HG03521 (cell line): ENCODE results near the gene CSRP1.
"Not testable (repeated sequence)": the region's sequence is repeated elsewhere in the genome, so short reads cannot be mapped to it uniquely, and the experiment has no call there.

Source experiments
- ATAC-seq: cut with Tn5 transposase; IDR thresholded peaks from one replicate; pipeline ENCODE4 v1.9.1; 2021; ENCODE audit warnings: mild to moderate bottlenecking, moderate library complexity; ENCODE audit not compliant: unreplicated experiment

The CSRP1 gene

DNA sequence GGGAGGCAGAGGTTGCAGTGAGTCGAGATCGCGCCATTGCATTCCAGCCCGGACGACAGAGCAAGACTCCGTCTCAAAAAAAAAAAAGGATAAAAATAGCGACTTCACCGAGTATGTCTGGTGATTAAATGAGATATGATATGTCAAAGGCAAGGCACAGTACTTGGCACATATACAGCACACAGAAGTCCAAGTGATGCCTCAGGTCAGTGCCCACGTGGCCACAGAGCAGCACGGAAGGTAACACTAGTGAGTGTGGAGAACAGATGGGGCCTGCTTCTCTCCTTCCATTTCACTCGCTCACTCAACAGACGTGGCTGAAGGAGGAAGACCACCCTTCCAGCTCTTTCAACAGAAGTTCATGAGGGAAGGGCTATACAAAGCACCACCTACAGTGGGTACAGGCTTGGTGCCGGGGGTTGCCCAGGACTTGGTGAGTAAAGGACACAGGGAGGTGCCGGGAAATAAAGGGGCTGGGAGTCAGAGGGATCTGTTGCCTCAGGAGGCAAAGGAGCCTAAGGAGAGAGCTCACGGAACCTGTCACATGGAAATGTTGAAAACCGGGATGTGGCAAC is 8.9 kb downstream of the CSRP1 start:
- no peak for ATAC-seq

- no peak for ATAC-seq
Observed at GRCh38 chr1:201496296-201496690, 10.6 kb downstream of the CSRP1 start.

DNA sequence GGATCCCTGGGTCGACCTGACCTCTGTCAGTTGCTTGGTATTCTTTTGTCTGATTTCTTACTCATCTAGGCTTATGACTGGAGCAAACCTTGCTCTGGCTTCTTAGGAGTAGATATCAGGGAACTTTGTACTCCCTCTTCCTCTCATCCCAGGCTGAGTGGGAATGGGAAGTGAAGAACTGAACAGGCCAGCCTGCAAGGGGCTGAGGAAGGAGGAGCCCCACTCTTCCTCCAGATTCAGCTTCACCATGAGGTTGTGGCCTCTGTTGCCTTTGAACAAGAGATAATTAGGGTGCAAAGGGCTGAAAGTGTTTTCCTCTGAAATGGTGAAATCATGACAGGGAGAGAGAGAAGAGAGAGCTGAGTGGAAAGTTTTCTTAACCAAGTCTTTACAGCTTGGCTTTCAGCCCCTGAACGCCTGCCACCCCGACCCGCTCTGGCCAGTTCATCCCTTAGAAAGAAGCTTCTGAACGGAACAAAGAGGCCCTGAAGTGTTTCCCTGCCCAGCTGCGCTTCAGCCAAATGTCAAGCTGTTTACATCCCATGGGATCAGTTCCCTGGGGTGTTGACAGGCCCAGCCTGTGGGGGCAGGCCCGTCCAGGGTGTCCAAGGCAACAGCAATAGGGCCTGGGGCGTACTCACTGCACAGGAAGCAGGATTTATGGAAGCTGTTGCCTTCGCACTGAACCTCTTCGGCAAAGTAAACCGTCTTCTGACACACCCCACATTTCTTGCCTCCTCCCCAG is 11.2 kb downstream of the CSRP1 start:
- no peak for ATAC-seq

DNA sequence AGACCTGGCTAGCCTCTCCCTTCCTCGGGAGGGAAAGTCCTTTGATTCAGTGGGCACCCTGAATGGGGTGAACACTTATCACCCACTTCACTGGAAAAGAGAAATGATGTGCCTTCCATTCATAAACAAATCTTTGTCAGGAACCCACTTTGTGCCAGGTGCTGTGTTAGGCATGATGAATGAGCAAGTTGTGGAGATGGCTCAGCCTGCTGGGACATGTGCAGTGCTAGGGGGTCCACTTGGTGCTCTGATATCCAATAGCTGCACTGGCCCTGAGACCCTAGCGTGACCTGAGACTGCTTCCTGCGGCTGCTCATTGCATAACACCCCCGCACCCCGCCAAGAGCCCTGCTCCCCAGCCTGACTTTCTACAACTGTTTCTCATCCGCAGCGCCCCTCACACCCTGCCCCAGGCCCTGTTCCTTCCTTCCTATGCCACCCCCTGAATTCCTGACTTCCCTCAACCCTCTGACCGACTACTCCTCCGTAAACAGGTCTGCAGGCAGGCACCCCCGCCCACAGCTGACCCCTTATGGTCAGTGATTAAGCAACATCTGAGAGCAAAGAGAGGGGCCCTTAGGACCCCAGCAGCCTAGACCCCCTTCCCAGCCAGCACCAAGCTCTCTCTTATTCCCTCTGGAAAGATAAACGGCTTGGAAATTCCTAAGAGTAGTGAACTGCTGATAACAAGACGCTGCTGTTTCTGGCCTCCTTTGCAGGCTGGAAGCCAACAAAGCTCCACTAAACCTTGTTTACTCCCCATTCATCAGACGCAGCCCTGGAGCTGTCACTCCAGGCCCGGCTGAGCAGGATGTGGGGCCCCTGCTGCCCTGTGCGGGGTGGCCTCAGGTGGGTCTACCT is 12.9 kb downstream of the CSRP1 start:
- ATAC-seq: no peak

GRCh38 chr1:201493026-201493656 is 13.8 kb downstream of the CSRP1 start:
- not testable (repeated sequence) for ATAC-seq

- ATAC-seq: no peak
Observed at GRCh38 chr1:201491896-201492511, 14.9 kb downstream of the CSRP1 start.

GRCh38 chr1:201490708-201491131 is 16.2 kb downstream of the CSRP1 start:
- no peak for ATAC-seq

GRCh38 chr1:201489643-201490261 is 17.2 kb downstream of the CSRP1 start:
- no peak for ATAC-seq

DNA sequence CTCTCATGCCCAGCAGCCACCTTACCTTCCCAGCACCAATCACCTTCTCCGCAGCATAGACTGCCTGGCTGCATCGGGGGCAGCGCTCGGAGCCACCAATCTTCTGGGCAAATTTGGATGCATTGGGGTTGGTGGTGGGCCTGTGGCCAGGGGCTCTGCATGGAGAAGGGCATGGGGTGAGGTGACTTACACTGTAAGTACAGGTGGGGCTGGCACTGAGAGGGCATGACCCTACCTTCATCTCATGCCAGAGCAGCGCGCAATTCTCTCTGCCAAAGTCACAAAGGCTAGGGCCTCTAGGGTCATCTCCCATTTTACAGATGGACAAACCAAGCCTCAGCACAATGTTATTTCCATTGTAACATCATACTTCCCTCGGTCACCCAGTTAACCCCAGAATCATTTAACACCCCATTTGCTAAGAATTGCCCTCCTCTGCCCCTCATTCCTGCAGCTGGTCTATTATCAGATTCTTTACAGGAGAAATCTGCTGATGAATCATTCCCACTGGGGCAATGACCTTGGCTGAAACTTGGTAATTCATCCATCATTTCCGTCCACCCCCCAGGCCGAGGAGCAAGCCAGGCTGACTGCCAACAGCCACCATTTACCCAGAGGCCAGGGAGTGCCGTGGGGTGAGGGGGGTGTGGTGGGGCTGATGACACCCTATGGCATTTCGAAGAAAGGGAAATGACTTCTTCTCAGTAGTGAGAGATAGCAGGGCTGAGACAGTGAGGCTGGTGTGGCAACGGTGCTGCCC is 17.9 kb downstream of the CSRP1 start:
- no peak for ATAC-seq

- ATAC-seq: no peak
Observed at GRCh38 chr1:201487742-201488141, 19.2 kb downstream of the CSRP1 start.

DNA sequence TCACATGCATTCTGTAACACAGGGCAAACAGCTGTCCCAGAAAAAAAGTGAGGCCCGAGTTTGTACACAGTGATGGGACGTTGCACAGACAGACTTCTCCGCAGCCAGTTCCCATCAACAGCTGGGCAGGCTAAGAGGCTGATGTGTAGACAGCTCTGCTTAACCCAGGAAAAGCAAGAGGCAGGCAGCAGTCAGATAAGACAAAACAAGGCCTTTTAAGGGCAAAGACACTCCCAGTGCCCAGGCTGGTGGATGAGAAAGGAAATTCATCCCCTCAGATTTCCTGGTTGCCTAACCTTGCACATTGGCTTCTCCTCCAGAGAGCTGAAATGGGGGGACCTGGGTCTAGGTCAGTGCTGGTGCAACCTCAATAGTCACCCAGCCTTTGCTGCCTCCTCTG is 20.7 kb downstream of the CSRP1 start:
- no peak for ATAC-seq

DNA sequence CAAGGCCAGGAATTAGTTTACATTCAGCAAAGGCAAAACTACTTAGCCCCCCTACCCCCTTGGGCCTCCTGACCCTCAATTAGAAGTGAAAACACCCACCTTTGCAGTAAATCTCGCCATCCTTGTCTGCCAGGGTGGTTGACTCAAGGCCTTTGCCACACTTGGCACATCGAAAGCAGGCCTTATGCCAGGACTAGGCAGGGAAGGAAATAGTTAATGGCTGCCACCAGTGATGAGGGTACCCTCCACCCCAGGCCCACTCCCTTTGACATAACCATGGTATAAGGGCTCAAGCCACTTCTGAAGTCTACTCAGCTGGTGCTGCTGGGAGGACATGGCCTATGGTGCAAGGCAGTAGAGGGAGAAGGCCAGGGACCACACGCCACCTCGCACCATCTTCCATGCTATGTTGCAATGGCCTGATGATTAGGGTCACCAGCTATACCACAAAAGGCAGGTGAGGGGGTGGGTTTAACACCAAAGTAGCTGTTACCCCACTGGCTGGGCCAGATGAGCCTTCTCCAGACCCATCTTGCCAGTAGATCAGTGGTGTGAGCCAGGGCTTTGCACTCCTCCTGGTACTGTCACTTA is 21.6 kb downstream of the CSRP1 start:
- no peak for ATAC-seq

- ATAC-seq: no peak
Observed at GRCh38 chr1:201483373-201483949, 23.5 kb downstream of the CSRP1 start.

- ATAC-seq: no peak
Observed at GRCh38 chr1:201482755-201483154, 24.2 kb downstream of the CSRP1 start.

GRCh38 chr1:201481761-201482493 is 25.0 kb downstream of the CSRP1 start:
- ATAC-seq: peak; percentile 77

GRCh38 chr1:201481004-201481380 is 25.9 kb downstream of the CSRP1 start:
- ATAC-seq: no peak

- ATAC-seq: peak; percentile 55
Observed at GRCh38 chr1:201480231-201481003, 26.5 kb downstream of the CSRP1 start.
